ENCODE results near the gene STK39. TPM values are rescaled to one million over a fixed set of nuclear protein-coding genes. Genes with fewer than 3 reads are reported as not detected.
"Not testable (repeated sequence)": the region's sequence is repeated elsewhere in the genome, so short reads cannot be mapped to it uniquely, and the experiment has no call there.

STK39 gene
- total RNA-seq = 20.9 TPM
- long read RNA-seq, transcript STK39-201 (18 exons, 3,820 nt) = major isoform, 35 of 62 reads
- long read RNA-seq, partial matches to known transcripts = 10 of 62 reads
- long read RNA-seq, other reads (novel, unspliced or antisense) = 17 of 62 reads

GRCh38 chr2:168247341-168248261 is at the start of gene STK39:
STK39 (minus strand) TSS chr2:168247595; CDS start chr2:168247435, 160 bp downstream.
- intact Hi-C loops (cut with micrococcal nuclease) = loop anchor here (10.0 kb wide), 1 partner anchor 113 kb away; no protein-coding TSS in a partner anchor
- DNase-seq (peak; percentile 87), ATAC-seq (peak; percentile 91)

- DNase-seq (no peak), ATAC-seq (no peak)
- intact Hi-C loops (cut with micrococcal nuclease) = no loop called here
These were observed 47.7 kb upstream of the STK39 start for GRCh38 chr2:168295051-168295450.

- intact Hi-C loops (cut with micrococcal nuclease) = no loop called here
- no peak for ATAC-seq
- DNase-seq = no peak
These were observed 47.0 kb upstream of the STK39 start for GRCh38 chr2:168294409-168294808.

GRCh38 chr2:168293766-168294165 is 46.4 kb upstream of the STK39 start:
- intact Hi-C loops (cut with micrococcal nuclease) = no loop called here
- ATAC-seq (no peak), DNase-seq (no peak)

DNA sequence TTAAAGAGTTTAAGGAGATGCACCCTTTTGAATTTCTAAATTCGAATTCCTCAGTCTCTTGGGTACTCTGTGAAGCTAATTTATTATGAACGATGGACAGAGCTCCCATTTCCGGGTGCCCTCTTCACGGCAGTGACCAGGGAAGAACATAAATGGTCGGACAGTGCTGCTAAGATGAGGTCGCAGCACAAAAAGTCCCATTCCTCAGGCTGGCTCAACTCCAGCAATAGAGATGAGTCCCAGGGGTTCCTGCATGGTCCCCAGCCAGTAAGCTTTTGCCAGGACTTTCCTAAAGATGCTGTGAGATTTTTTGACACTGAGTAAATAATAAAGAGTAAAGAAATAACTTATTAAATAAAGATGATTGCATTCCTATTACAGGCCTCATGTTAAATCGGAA is 43.0 kb upstream of the STK39 start:
- ATAC-seq = peak; percentile 74
- intact Hi-C loops (cut with micrococcal nuclease) = no loop called here
- no peak for DNase-seq

GRCh38 chr2:168289880-168290279 is 42.5 kb upstream of the STK39 start:
- ATAC-seq (no peak), DNase-seq (no peak)
- intact Hi-C loops (cut with micrococcal nuclease) = no loop called here

GRCh38 chr2:168286535-168286934 is 39.1 kb upstream of the STK39 start:
- ATAC-seq = no peak
- intact Hi-C loops (cut with micrococcal nuclease) = no loop called here
- DNase-seq = no peak

DNA sequence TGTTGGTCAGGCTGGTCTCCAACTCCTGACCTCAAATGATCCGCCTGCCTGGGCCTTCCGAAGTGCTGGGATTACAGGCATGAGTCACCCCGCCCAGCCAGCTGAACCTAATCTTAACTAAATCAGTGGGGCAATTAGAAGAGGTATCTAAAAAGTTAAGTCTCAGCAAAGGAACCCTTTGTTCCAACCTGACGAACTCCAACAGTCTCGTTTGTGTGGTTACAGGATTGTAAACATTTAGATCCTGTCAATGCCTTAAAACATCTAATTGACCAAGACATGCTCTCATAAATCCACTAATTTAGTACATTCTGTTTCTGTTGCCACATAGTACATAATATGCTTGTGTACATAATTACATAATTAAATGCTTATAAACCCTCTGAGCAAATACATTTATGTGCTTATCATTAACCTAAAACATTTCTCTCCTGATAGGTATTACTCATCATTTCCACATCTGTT is 31.1 kb upstream of the STK39 start:
- DNase-seq (no peak), ATAC-seq (no peak)
- intact Hi-C loops (cut with micrococcal nuclease) = no loop called here

DNA sequence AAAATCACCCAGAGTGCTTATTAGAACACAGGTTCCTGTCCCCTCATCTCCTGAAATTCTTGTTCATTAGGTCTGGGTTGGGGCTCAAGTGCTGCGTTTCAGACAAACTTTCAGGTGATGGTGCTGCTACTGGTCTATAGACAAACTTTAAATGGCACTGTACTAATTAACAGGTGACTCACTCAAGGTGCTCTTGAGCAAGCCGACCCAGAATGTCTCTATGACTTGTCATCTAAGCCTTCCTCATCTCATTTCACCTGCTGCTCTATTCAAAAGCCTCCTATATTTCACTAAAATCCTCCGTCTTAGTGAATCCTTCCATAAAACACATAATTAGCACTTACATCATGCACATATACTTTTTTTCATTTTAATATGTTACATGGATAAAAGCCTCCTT is 29.9 kb upstream of the STK39 start:
- intact Hi-C loops (cut with micrococcal nuclease) = no loop called here
- no peak for ATAC-seq
- no peak for DNase-seq

DNA sequence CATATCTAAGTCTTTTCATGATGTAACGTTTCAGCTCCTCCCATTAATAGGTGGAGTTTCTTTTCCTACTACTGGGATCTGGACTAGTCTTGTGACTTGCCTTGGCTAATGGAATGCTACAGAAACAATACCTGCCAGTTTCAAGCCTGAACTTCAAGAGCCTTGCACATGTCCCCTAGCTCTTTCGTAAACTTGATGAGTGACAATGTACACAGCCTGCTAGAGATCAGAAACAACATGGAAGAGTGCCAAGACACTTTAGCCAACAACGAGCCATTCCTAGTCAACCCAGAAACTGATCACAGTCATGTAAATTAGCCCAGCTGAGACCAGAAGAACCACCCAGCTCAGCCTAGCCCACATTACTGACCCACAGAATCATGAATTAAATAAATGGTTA is 24.8 kb upstream of the STK39 start:
- intact Hi-C loops (cut with micrococcal nuclease) = no loop called here
- ATAC-seq (peak; percentile 65), DNase-seq (no peak)

DNA sequence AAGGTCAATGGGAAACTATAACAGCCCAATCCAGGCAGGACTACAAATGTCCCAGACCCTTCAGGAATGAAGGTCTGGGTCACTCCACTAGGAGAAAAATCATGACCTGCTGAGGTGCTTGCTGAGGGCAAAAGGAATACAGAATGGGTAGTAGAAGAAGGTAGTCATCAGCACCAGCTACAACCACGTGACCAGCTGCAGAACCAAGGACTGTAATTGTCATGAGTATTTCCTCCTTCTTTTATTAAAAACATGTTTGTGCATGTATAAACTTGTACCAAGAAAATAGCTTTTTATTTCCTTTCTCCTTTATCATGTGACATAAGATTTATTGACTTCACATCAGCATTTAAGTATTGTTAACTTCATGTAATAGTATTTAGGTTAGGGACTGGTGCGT is 15.5 kb upstream of the STK39 start:
- ATAC-seq; DNase-seq; intact Hi-C loops (cut with micrococcal nuclease): not testable (repeated sequence)

DNA sequence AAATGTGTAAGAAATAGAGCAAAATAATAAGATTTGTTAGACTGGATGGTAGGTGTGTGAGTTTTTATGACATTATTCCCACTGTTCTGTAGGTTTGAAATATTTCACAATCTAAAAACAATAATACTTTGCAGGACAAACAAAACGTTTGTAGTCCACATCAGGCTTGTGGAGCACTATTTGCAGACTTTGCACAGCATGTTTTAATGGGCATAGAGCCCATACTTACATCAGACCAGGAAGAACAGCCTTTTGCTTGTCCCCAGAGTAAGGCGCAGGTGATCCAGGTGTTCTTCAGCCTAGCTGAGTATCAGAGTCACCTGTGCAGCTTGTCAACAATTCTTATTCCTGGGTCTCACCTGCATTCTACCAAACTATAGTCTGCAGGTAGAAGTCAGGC is 9.1 kb upstream of the STK39 start:
- no peak for ATAC-seq
- intact Hi-C loops (cut with micrococcal nuclease) = no loop called here
- no peak for DNase-seq

- intact Hi-C loops (cut with micrococcal nuclease) = no loop called here
- ATAC-seq (peak; percentile 40), DNase-seq (no peak)
These were observed 8.5 kb upstream of the STK39 start for GRCh38 chr2:168255866-168256265.

- intact Hi-C loops (cut with micrococcal nuclease) = no loop called here
These were observed 7.7 kb upstream of the STK39 start for GRCh38 chr2:168255103-168255502.

DNA sequence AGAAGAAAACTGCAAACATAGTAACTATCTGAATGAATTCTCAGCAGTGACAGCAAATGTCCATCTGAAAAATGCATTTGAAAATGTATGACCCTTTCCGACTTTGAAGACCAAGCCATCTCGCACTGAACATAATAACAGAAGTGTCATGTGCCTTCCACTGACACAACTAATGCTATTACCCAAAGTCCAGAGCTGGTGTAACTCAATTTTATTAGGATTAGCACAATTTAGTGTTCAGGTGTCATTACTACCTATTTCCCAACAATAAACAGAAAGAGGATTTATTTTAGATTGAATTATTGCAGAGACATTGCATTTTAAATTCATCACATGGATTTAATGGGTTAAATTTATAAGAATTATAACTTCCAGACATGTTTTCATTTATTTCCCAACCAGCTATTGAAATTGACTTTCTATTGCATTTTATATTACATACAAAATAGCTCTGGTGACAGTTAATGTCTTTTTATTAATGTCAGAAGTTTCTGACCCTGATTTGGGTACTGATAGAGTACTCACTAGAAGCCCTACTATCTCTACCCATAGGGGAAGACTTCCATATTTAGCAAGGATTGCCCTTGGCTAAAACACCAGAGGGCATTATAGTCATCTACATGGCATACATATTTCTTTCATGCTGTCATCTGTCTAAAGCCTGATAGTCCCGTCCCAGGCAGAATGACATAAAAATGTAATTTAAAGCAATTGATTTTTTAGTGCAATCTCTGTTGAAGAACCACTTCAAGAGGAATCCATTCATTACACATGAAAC is 7.0 kb upstream of the STK39 start:
- peak; percentile 85 for ATAC-seq
- intact Hi-C loops (cut with micrococcal nuclease) = no loop called here
- no peak for DNase-seq

More at GRCh38 chr2:168255103-168255502, 7.7 kb upstream of the STK39 start:
- ATAC-seq = no peak
- DNase-seq = no peak

- DNase-seq (no peak), ATAC-seq (no peak)
- intact Hi-C loops (cut with micrococcal nuclease) = no loop called here
These were observed 6.0 kb upstream of the STK39 start for GRCh38 chr2:168253379-168253778.

GRCh38 chr2:168252976-168253375 is 5.6 kb upstream of the STK39 start:
- intact Hi-C loops (cut with micrococcal nuclease) = no loop called here
- ATAC-seq (no peak), DNase-seq (no peak)

GRCh38 chr2:168246483-168247340 is 683 bp downstream of the STK39 start:
- peak; percentile 87 for DNase-seq
- peak; percentile 83 for ATAC-seq
- intact Hi-C loops (cut with micrococcal nuclease) = loop anchor here (10.0 kb wide), 1 partner anchor 112 kb away; no protein-coding TSS in a partner anchor

DNA sequence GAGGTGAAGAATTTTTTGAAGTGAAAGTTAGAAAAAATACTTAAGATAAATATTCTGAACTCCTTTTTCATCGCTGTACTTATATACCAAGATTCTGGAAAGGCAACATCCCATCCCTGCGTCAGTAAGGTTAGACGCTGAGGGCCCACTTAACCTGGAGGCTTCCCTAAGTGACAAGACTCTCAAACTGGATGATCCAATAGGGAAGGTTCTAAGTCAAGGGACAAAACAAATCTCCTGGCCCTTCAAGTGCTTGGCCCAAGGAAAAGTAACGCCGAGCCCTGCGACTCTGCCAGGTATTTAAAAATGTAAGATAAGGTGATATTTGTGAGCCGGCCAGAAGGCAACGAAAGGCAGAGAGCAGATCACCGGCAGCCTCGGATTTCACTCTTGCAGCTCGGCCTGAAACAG is 1.3 kb downstream of the STK39 start:
- intact Hi-C loops (cut with micrococcal nuclease) = loop anchor here (10.0 kb wide), 1 partner anchor 111 kb away; no protein-coding TSS in a partner anchor
- no peak for DNase-seq
- ATAC-seq = peak; percentile 1
